ENCODE data around the gene NRXN3.

- TF ChIP-seq EZH2 (IDR thresholded peaks at IDR 0.05; ENCODE audit: insufficient read depth, poor library complexity, severe bottlenecking) (no peak), EZH2phosphoT487 (IDR thresholded peaks at IDR 0.05; ENCODE audit: insufficient read depth, low read depth) (no peak)
Observed at GRCh38 chr14:79652513-79653307, 1482.5 kb downstream of the NRXN3 start.
